Liver (tissue), 3 donors: ENCODE measurements around the gene CHTOP.

Experiments used
- CTCF ChIP-seq: fragments of 150-350 bp; IDR thresholded peaks from 2 replicates; pipeline ENCODE4 v1.5.1; 2017; ENCODE audit warnings: improper control_type of control experiment, low read depth, low read length; ENCODE audit not compliant: missing input control
- TAF1 ChIP-seq: conservative IDR thresholded peaks from 2 replicates; pipeline ENCODE4 v1.6.1; 2016; ENCODE audit warnings: antibody characterized with exemption, mild to moderate bottlenecking
- TF ChIP-seq, protein P1 (sequence below): IDR thresholded peaks from 2 replicates; pipeline ENCODE4 v1.6.1; 2016; ENCODE audit warnings: antibody characterized with exemption
- donor health status: healthy.
- donor health status: healthy.

DNA sequence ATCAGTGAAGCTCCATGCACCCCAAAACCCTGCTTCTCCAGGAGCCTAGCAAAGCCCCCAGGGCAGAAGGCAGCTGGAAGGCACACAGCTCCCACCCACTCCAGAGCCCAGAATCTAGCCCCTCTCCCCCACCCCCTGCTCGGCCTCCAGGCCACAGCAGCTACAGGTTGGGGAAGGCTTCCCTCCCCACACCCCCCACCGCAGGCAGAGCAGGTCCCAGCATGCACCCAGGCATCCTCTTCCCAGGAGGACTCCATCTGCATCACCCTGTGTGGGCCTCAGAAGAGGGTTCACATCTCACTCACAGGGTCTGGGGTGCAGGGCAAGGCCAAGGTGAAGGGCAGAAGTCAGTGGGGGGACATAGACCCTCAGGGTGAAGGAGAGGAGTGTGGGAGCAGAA, 18.5 kb upstream of the CHTOP start:
- TF ChIP-seq CTCF (no peak), TAF1 (no peak)
- TF ChIP-seq, protein P1, sequence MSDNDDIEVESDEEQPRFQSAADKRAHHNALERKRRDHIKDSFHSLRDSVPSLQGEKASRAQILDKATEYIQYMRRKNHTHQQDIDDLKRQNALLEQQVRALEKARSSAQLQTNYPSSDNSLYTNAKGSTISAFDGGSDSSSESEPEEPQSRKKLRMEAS: no peak
